GM12878 (cell line): ENCODE measurements around the gene GAS2.

ENCODE experiments used
- CHD1 ChIP-seq: IDR thresholded peaks from 2 replicates; pipeline ENCODE4 v1.6.1; 2012; ENCODE audit warnings: low read depth, low read length, improper control_type of control experiment
- CHD4 ChIP-seq: fragments of 200-600 bp; sonication (generic); IDR thresholded peaks from 2 replicates; pipeline ENCODE4 v1.6.1; 2016; ENCODE audit warnings: mild to moderate bottlenecking
- EZH2 ChIP-seq: IDR thresholded peaks from 2 replicates; pipeline ENCODE4 v1.6.1; 2012; ENCODE audit warnings: low read depth, mild to moderate bottlenecking, control low read depth, inconsistent platforms, low read length, borderline replicate concordance; ENCODE audit not compliant: control insufficient read depth
- ZNF274 ChIP-seq: IDR thresholded peaks from one replicate; pipeline ENCODE4 v1.8.0; 2011; ENCODE audit not compliant: insufficient read length, insufficient read depth
- TF ChIP-seq, protein P1 (sequence below), 3 experiments: IDR thresholded peaks in 2 of 3; conservative IDR thresholded peaks in 1 of 3; 2 replicates each; pipeline ENCODE4 v1.5.1; 2011; ENCODE audit warnings: low read depth in 3 of 3, low read length in 3 of 3, mild to moderate bottlenecking in 3 of 3, control low read depth in 2 of 3, moderate library complexity in 2 of 3, inconsistent platforms in 1 of 3, mixed read lengths in 1 of 3; ENCODE audit not compliant: control insufficient read depth in 2 of 3, insufficient read depth in 1 of 3; ENCODE audit errors: extremely low read depth in 1 of 3

DNA sequence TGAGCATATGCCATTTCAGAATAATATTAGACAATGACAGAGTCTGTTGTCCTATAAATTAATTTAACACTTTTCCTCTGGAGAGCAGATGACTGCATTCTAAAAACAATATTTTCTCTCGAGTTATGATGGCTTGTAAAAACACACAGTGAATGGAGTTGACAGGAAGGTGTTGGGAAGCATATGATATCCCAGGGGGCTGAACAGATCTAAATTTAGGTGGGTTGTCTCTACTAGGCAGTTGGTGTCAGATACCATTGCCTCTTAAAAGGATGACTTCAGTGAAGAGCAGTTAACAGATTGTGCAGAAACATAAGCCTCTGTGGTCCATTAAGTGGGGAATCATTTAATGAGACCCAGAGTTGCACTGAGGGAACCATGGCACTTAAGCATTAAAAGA, 132.5 kb downstream of the GAS2 start:
- TF ChIP-seq CHD4 (no peak), ZNF274 (no peak), CHD1 (no peak), EZH2 (no peak)
- TF ChIP-seq, protein P1, sequence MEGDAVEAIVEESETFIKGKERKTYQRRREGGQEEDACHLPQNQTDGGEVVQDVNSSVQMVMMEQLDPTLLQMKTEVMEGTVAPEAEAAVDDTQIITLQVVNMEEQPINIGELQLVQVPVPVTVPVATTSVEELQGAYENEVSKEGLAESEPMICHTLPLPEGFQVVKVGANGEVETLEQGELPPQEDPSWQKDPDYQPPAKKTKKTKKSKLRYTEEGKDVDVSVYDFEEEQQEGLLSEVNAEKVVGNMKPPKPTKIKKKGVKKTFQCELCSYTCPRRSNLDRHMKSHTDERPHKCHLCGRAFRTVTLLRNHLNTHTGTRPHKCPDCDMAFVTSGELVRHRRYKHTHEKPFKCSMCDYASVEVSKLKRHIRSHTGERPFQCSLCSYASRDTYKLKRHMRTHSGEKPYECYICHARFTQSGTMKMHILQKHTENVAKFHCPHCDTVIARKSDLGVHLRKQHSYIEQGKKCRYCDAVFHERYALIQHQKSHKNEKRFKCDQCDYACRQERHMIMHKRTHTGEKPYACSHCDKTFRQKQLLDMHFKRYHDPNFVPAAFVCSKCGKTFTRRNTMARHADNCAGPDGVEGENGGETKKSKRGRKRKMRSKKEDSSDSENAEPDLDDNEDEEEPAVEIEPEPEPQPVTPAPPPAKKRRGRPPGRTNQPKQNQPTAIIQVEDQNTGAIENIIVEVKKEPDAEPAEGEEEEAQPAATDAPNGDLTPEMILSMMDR (IDR thresholded peaks at IDR 0.05 in 2 of 3, conservative IDR thresholded peaks at IDR 0.05 in 1 of 3; ENCODE audit: control insufficient read depth in 2 of 3, extremely low read depth in 1 of 3, insufficient read depth in 1 of 3, low read depth in 3 of 3, low read length in 3 of 3), result no peak
